ENCODE results near the gene FHOD3. TPM values are rescaled to one million over a fixed set of nuclear protein-coding genes. Genes with fewer than 3 reads are reported as not detected.

FHOD3 gene
- total and polyA plus RNA-seq, 4 donors = 0.57 to 1.3 (median 1.2) TPM; not detected in 1

DNA sequence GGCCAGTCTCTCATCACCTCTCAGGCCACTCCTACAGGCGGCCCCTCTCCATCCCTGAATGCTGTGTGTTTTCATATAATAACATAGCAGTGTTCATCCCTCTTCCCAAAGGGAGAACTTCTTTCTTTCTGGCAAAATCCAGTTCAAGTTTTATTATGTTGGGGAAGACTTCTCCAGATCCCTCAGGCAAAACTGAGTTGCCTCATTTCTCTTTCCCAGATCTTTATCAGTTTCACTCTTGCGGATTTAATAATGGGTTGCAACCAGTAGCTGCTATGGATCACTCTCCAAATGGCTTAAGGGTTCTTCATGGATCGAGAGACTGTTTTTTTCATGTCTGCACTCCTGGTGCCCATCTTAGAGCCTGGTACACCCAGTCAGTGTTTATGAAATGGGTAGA is 129.9 kb downstream of the FHOD3 start:
- Histone ChIP-seq H3K27ac (ENCODE audit: low read depth in 1 of 2, low read length in 2 of 2) (no peak overlapping the region), H3K27me3 (ENCODE audit: control insufficient read depth in 4 of 4, insufficient read depth in 4 of 4, low read length in 3 of 4) (peaks cover 0 to 10% (median 0%) of the 10 kb centered on the region in 4 donors), H3K36me3 (ENCODE audit: control insufficient read depth in 4 of 4, insufficient read depth in 3 of 4, low read depth in 1 of 4, low read length in 3 of 4) (no peaks in the 10 kb centered on the region), H3K4me3 (ENCODE audit: low read depth in 1 of 3, low read length in 3 of 3) (no peak overlapping the region), H3K9ac (ENCODE audit: low read depth in 1 of 2, low read length in 2 of 2) (no peak overlapping the region), H3K4me1 (ENCODE audit: control insufficient read depth in 4 of 4, insufficient read depth in 4 of 4, low read length in 3 of 4) (no peaks in the 10 kb centered on the region), H3K9me3 (ENCODE audit: control insufficient read depth in 4 of 4, low read length in 3 of 4) (no peaks in the 10 kb centered on the region)
- TF ChIP-seq HNF4A (conservative IDR thresholded peaks at IDR 0.05) (no peak), FOXA1 (IDR thresholded peaks at IDR 0.05) (no peak), EGR1 (IDR thresholded peaks at IDR 0.05; ENCODE audit: low read depth in 2 of 2) (no peak), RAD21 (IDR thresholded peaks at IDR 0.05) (no peak), NR2F2 (IDR thresholded peaks at IDR 0.05) (no peak), GABPA (IDR thresholded peaks at IDR 0.05 in 1 of 2, conservative IDR thresholded peaks at IDR 0.05 in 1 of 2) (no peak), HNF4G (IDR thresholded peaks at IDR 0.05) (no peak)
- TF ChIP-seq, protein P1, sequence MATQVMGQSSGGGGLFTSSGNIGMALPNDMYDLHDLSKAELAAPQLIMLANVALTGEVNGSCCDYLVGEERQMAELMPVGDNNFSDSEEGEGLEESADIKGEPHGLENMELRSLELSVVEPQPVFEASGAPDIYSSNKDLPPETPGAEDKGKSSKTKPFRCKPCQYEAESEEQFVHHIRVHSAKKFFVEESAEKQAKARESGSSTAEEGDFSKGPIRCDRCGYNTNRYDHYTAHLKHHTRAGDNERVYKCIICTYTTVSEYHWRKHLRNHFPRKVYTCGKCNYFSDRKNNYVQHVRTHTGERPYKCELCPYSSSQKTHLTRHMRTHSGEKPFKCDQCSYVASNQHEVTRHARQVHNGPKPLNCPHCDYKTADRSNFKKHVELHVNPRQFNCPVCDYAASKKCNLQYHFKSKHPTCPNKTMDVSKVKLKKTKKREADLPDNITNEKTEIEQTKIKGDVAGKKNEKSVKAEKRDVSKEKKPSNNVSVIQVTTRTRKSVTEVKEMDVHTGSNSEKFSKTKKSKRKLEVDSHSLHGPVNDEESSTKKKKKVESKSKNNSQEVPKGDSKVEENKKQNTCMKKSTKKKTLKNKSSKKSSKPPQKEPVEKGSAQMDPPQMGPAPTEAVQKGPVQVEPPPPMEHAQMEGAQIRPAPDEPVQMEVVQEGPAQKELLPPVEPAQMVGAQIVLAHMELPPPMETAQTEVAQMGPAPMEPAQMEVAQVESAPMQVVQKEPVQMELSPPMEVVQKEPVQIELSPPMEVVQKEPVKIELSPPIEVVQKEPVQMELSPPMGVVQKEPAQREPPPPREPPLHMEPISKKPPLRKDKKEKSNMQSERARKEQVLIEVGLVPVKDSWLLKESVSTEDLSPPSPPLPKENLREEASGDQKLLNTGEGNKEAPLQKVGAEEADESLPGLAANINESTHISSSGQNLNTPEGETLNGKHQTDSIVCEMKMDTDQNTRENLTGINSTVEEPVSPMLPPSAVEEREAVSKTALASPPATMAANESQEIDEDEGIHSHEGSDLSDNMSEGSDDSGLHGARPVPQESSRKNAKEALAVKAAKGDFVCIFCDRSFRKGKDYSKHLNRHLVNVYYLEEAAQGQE (IDR thresholded peaks at IDR 0.05) = no peak
- WGBS = 80% methylated on average over 3 of the region's 3 CpGs
- DNase-seq (ENCODE audit: low spot score) = no peak

DNA sequence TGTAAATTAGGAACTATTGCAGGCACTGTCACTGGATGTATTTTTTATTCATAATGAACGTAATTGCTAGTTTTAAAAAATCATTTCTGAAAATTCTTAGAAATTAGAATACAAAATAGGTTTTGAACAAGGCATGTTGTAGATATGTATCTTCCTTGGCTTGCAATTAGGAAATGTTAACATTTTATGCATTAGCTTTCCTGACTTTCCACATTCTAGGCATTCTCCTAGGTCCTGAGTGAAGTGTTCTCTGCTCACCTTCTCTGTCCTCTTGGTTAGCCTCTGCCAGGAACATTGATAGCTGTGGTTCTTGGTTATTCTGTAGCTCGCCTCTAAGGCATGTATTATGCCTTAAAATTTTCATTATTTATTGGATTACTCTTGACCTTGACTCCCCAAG is 130.3 kb downstream of the FHOD3 start:
- 72% methylated on average over 2 of the region's 2 CpGs for WGBS
- Histone ChIP-seq H3K27me3 (ENCODE audit: control insufficient read depth in 4 of 4, insufficient read depth in 4 of 4, low read length in 3 of 4) (peaks cover 0 to 10% (median 0%) of the 10 kb centered on the region in 4 donors), H3K9ac (ENCODE audit: low read depth in 1 of 2, low read length in 2 of 2) (no peak overlapping the region), H3K27ac (ENCODE audit: low read depth in 1 of 2, low read length in 2 of 2) (no peak overlapping the region), H3K4me1 (ENCODE audit: control insufficient read depth in 4 of 4, insufficient read depth in 4 of 4, low read length in 3 of 4) (no peaks in the 10 kb centered on the region), H3K36me3 (ENCODE audit: control insufficient read depth in 4 of 4, insufficient read depth in 3 of 4, low read depth in 1 of 4, low read length in 3 of 4) (no peaks in the 10 kb centered on the region), H3K4me3 (ENCODE audit: low read depth in 1 of 3, low read length in 3 of 3) (no peak overlapping the region), H3K9me3 (ENCODE audit: control insufficient read depth in 4 of 4, low read length in 3 of 4) (no peaks in the 10 kb centered on the region)
- DNase-seq (ENCODE audit: low spot score) = no peak
- TF ChIP-seq JUND (IDR thresholded peaks at IDR 0.05) (no peak), HNF4A (conservative IDR thresholded peaks at IDR 0.05) (no peak), RXRA (IDR thresholded peaks at IDR 0.05) (no peak), FOXA1 (IDR thresholded peaks at IDR 0.05) (no peak), YY1 (IDR thresholded peaks at IDR 0.05) (no peak), GABPA (IDR thresholded peaks at IDR 0.05 in 1 of 2, conservative IDR thresholded peaks at IDR 0.05 in 1 of 2) (no peak), NR2F2 (IDR thresholded peaks at IDR 0.05) (no peak), EGR1 (IDR thresholded peaks at IDR 0.05; ENCODE audit: low read depth in 2 of 2) (no peak), TAF1 (conservative IDR thresholded peaks at IDR 0.05) (no peak), RAD21 (IDR thresholded peaks at IDR 0.05) (no peak), HNF4G (IDR thresholded peaks at IDR 0.05) (no peak), FOXA2 (IDR thresholded peaks at IDR 0.05) (no peak)
- TF ChIP-seq, protein P2, sequence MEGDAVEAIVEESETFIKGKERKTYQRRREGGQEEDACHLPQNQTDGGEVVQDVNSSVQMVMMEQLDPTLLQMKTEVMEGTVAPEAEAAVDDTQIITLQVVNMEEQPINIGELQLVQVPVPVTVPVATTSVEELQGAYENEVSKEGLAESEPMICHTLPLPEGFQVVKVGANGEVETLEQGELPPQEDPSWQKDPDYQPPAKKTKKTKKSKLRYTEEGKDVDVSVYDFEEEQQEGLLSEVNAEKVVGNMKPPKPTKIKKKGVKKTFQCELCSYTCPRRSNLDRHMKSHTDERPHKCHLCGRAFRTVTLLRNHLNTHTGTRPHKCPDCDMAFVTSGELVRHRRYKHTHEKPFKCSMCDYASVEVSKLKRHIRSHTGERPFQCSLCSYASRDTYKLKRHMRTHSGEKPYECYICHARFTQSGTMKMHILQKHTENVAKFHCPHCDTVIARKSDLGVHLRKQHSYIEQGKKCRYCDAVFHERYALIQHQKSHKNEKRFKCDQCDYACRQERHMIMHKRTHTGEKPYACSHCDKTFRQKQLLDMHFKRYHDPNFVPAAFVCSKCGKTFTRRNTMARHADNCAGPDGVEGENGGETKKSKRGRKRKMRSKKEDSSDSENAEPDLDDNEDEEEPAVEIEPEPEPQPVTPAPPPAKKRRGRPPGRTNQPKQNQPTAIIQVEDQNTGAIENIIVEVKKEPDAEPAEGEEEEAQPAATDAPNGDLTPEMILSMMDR (IDR thresholded peaks at IDR 0.05; ENCODE audit: low read depth, low read length, missing input control) = no peak
- TF ChIP-seq, protein P1 (IDR thresholded peaks at IDR 0.05) = no peak
- TF ChIP-seq, protein P3, sequence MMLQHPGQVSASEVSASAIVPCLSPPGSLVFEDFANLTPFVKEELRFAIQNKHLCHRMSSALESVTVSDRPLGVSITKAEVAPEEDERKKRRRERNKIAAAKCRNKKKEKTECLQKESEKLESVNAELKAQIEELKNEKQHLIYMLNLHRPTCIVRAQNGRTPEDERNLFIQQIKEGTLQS (IDR thresholded peaks at IDR 0.05) = no peak
